ENCODE measurements around the gene CAPS2. TPM values are rescaled to one million over a fixed set of nuclear protein-coding genes. Genes with fewer than 3 reads are reported as not detected.

The CAPS2 gene
- total RNA-seq, 4 donors from 2014 or later: 1.4 to 7.4 (median 5.1) TPM

GRCh38 chr12:75305412-75306332 is 24.5 kb downstream of the CAPS2 start:
- no peak for DNase-seq (ENCODE audit: low spot score in 2 of 2)
- 93 to 96% methylated on average over 55 to 56 of the region's 56 CpGs for WGBS, 2 donors
- intact Hi-C loops (cut with DNase I; ENCODE audit: low total_unique reads): no loop called here
- TF ChIP-seq, protein P1, sequence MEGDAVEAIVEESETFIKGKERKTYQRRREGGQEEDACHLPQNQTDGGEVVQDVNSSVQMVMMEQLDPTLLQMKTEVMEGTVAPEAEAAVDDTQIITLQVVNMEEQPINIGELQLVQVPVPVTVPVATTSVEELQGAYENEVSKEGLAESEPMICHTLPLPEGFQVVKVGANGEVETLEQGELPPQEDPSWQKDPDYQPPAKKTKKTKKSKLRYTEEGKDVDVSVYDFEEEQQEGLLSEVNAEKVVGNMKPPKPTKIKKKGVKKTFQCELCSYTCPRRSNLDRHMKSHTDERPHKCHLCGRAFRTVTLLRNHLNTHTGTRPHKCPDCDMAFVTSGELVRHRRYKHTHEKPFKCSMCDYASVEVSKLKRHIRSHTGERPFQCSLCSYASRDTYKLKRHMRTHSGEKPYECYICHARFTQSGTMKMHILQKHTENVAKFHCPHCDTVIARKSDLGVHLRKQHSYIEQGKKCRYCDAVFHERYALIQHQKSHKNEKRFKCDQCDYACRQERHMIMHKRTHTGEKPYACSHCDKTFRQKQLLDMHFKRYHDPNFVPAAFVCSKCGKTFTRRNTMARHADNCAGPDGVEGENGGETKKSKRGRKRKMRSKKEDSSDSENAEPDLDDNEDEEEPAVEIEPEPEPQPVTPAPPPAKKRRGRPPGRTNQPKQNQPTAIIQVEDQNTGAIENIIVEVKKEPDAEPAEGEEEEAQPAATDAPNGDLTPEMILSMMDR (IDR thresholded peaks at IDR 0.05): no peak
- no peak for TF ChIP-seq POLR2A (IDR thresholded peaks at IDR 0.05)
- no peak overlapping the region for H3K4me3 ChIP-seq (ENCODE audit: low read depth, poor library complexity, severe bottlenecking)

DNA sequence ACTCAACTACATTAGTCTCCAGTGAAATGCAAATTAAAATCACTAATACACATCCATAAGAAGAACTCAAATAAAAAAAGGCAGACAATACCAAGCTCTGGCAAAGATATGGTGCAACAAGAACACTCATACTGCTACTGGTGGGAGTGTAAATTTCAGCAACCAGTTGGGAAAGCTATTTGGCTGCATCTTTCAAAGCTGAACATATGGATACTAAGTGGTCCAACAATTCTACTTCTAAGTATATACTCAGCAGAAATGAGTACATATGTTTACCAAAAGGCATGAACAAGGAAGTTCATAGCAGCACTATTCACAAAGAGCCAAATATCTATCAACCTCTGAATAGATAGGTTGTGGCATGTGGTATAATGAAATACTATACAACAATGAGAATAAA is 27.3 kb downstream of the CAPS2 start:
- TF ChIP-seq, protein P1 (IDR thresholded peaks at IDR 0.05): no peak
- TF ChIP-seq POLR2A (IDR thresholded peaks at IDR 0.05): no peak
- no peak for DNase-seq (ENCODE audit: low spot score in 2 of 2)
- intact Hi-C loops (cut with DNase I; ENCODE audit: low total_unique reads): no loop called here
- no peak overlapping the region for H3K4me3 ChIP-seq (ENCODE audit: low read depth, poor library complexity, severe bottlenecking)

DNA sequence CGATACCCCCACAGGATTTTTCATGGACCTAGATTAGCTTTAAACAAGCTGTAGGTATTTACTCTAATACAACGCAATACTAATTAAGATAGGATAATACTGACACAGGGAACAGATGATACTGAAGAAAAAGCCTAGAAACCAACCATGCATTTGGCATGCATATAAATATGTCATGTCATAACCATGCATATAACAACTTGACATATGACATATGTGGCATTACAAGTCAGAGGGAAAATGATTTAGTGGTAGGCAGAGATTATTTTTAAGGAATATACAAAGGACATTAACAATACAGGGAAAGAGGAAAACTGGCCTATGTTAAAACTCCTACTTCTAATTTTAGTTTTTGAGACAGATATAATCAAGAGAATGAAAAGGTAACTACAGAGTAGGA is 27.9 kb downstream of the CAPS2 start:
- no peak overlapping the region for H3K4me3 ChIP-seq (ENCODE audit: low read depth, poor library complexity, severe bottlenecking)
- TF ChIP-seq, protein P1 (IDR thresholded peaks at IDR 0.05): no peak
- no peak for TF ChIP-seq POLR2A (IDR thresholded peaks at IDR 0.05)
- intact Hi-C loops (cut with DNase I; ENCODE audit: low total_unique reads): no loop called here
- no peak for DNase-seq (ENCODE audit: low spot score in 2 of 2)
- WGBS, 2 donors: 93 to 96% methylated on average over 2 of the region's 2 CpGs

- WGBS, 2 donors: 64 to 76% methylated on average over 3 of the region's 3 CpGs
- DNase-seq (ENCODE audit: low spot score in 2 of 2): no peak
- TF ChIP-seq POLR2A (IDR thresholded peaks at IDR 0.05): no peak
- TF ChIP-seq, protein P1 (IDR thresholded peaks at IDR 0.05): no peak
- intact Hi-C loops (cut with DNase I; ENCODE audit: low total_unique reads): no loop called here
- no peak overlapping the region for H3K4me3 ChIP-seq (ENCODE audit: low read depth, poor library complexity, severe bottlenecking)
Observed at GRCh38 chr12:75294797-75295196, 35.3 kb downstream of the CAPS2 start.

GRCh38 chr12:75294336-75294735 is 35.8 kb downstream of the CAPS2 start:
- no peak for TF ChIP-seq POLR2A (IDR thresholded peaks at IDR 0.05)
- TF ChIP-seq, protein P1 (IDR thresholded peaks at IDR 0.05): no peak
- no peak overlapping the region for H3K4me3 ChIP-seq (ENCODE audit: low read depth, poor library complexity, severe bottlenecking)
- WGBS, 2 donors: 26 to 35% methylated on average over 3 of the region's 3 CpGs
- intact Hi-C loops (cut with DNase I; ENCODE audit: low total_unique reads): no loop called here
- no peak for DNase-seq (ENCODE audit: low spot score in 2 of 2)
